ENCODE measurements around the gene OLFML2B.

The OLFML2B gene

GRCh38 chr1:162040001-162040400 lies 16.3 kb upstream of the OLFML2B start:
- TF ChIP-seq, protein P1, sequence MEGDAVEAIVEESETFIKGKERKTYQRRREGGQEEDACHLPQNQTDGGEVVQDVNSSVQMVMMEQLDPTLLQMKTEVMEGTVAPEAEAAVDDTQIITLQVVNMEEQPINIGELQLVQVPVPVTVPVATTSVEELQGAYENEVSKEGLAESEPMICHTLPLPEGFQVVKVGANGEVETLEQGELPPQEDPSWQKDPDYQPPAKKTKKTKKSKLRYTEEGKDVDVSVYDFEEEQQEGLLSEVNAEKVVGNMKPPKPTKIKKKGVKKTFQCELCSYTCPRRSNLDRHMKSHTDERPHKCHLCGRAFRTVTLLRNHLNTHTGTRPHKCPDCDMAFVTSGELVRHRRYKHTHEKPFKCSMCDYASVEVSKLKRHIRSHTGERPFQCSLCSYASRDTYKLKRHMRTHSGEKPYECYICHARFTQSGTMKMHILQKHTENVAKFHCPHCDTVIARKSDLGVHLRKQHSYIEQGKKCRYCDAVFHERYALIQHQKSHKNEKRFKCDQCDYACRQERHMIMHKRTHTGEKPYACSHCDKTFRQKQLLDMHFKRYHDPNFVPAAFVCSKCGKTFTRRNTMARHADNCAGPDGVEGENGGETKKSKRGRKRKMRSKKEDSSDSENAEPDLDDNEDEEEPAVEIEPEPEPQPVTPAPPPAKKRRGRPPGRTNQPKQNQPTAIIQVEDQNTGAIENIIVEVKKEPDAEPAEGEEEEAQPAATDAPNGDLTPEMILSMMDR (IDR thresholded peaks at IDR 0.05; ENCODE audit: insufficient read depth, low read length, missing control alignments) = no peak
- ChIA-PET CTCF (interaction anchor here (1.2 to 23.1 kb wide), 9 partner anchors 9 to 263 kb away, joined by 3 to 797 read pairs (median 4); partner anchors contain the start of gene OLFML2B), POLR2A (no interaction called here)
- DNase-seq (ENCODE audit: low read depth, low spot score) = no peak
- H3K4me3 ChIP-seq (ENCODE audit: low read depth, low read length) = no peak overlapping the region

GRCh38 chr1:162038624-162039023 lies 15.0 kb upstream of the OLFML2B start:
- ChIA-PET CTCF (interaction anchor here (0.5 to 23.1 kb wide), 19 partner anchors 9 to 440 kb away, joined by 3 to 797 read pairs (median 14); partner anchors contain the start of genes DUSP12 and OLFML2B), POLR2A (no interaction called here)
- H3K4me3 ChIP-seq (ENCODE audit: low read depth, low read length) = no peak overlapping the region
- no peak for DNase-seq (ENCODE audit: low read depth, low spot score)
- TF ChIP-seq, protein P1 (IDR thresholded peaks at IDR 0.05; ENCODE audit: insufficient read depth, low read length, missing control alignments) = no peak

DNA sequence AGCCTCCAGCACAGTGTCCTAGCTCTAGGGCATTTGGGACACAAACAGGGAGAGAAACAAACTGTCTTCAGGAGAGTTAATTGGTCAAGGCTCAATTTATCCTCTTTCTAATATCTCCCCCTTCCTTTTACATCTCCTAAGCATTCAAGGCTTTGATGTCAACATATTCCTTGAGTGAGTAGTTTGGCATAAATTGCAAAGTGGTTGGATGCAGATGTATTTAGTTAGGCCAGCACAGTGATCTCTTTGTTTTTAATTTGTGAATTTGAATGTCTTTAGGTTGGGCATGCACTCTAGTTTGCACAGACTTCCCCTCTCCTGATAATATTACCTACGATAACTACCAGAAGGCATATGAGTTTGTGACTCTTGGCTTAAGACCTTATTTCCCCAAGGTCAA lies 12.5 kb upstream of the OLFML2B start:
- POLR2A ChIA-PET = no interaction called here
- no peak overlapping the region for H3K4me3 ChIP-seq (ENCODE audit: low read depth, low read length)
- DNase-seq (ENCODE audit: low read depth, low spot score) = no peak
- CTCF ChIA-PET = interaction anchor here (0.6 to 23.1 kb wide), 30 partner anchors 10 to 296 kb away, joined by 3 to 797 read pairs (median 9); partner anchors contain the start of genes DUSP12 and OLFML2B
- TF ChIP-seq, protein P1 (IDR thresholded peaks at IDR 0.05; ENCODE audit: insufficient read depth, low read length, missing control alignments) = no peak

- TF ChIP-seq, protein P1 (IDR thresholded peaks at IDR 0.05; ENCODE audit: insufficient read depth, low read length, missing control alignments) = no peak
- DNase-seq (ENCODE audit: low read depth, low spot score) = no peak
- no peak overlapping the region for H3K4me3 ChIP-seq (ENCODE audit: low read depth, low read length)
- ChIA-PET POLR2A (no interaction called here), CTCF (interaction anchor here (1.1 to 23.1 kb wide), 7 partner anchors 10 to 268 kb away, joined by 3 to 797 read pairs (median 4); partner anchors contain the start of gene OLFML2B)
Observed at GRCh38 chr1:162035241-162035640, 11.6 kb upstream of the OLFML2B start.

GRCh38 chr1:162033428-162033827 lies 9.8 kb upstream of the OLFML2B start:
- ChIA-PET CTCF (interaction anchor here (0.9 to 23.1 kb wide), 6 partner anchors 8 to 284 kb away, joined by 3 to 797 read pairs (median 47); partner anchors contain the start of genes DUSP12 and OLFML2B), POLR2A (no interaction called here)
- H3K4me3 ChIP-seq (ENCODE audit: low read depth, low read length) = no peak overlapping the region
- TF ChIP-seq, protein P1 (IDR thresholded peaks at IDR 0.05; ENCODE audit: insufficient read depth, low read length, missing control alignments) = no peak
- no peak for DNase-seq (ENCODE audit: low read depth, low spot score)

DNA sequence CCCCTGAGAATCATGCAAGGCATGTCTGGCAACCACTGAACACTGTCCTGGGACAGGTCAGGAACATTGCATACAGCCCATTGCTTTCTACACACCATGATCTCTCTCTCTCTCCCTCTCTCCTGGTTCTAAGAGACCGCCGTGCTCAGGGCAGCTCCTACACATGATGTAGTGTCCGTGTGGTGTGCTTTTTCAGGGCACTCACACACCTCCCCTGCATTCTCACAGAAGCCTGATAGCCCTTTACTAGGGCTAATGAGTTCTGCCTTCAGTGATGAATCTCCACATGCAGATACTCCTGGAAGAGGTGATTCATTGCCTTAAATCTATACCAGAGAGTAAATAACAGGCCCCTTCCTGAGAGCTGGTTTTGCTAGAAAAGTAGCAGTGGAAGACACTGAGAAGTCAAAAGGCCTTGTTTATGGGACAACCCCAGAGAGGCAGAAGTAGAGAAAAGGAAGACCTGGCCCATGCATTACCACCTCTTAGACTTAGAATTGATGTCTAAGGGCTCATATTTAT lies 7.2 kb upstream of the OLFML2B start:
- CTCF ChIA-PET = interaction anchor here (0.7 to 23.1 kb wide), 3 partner anchors 167 to 234 kb away, joined by 3 to 797 read pairs (median 3); no protein-coding TSS in a partner anchor
- DNase-seq (ENCODE audit: low read depth, low spot score) = no peak
- POLR2A ChIA-PET = no interaction called here

More for the DNA sequence above, 7.2 kb upstream of the OLFML2B start:
- TF ChIP-seq, protein P1 (IDR thresholded peaks at IDR 0.05; ENCODE audit: insufficient read depth, low read length, missing control alignments) = no peak
- H3K4me3 ChIP-seq (ENCODE audit: low read depth, low read length) = no peak overlapping the region

Measured in AG04449 (cell line).